ENCODE results near the gene ARHGAP33. TPM values are rescaled to one million over a fixed set of nuclear protein-coding genes. Genes with fewer than 3 reads are reported as not detected.

Gene ARHGAP33, protein sequence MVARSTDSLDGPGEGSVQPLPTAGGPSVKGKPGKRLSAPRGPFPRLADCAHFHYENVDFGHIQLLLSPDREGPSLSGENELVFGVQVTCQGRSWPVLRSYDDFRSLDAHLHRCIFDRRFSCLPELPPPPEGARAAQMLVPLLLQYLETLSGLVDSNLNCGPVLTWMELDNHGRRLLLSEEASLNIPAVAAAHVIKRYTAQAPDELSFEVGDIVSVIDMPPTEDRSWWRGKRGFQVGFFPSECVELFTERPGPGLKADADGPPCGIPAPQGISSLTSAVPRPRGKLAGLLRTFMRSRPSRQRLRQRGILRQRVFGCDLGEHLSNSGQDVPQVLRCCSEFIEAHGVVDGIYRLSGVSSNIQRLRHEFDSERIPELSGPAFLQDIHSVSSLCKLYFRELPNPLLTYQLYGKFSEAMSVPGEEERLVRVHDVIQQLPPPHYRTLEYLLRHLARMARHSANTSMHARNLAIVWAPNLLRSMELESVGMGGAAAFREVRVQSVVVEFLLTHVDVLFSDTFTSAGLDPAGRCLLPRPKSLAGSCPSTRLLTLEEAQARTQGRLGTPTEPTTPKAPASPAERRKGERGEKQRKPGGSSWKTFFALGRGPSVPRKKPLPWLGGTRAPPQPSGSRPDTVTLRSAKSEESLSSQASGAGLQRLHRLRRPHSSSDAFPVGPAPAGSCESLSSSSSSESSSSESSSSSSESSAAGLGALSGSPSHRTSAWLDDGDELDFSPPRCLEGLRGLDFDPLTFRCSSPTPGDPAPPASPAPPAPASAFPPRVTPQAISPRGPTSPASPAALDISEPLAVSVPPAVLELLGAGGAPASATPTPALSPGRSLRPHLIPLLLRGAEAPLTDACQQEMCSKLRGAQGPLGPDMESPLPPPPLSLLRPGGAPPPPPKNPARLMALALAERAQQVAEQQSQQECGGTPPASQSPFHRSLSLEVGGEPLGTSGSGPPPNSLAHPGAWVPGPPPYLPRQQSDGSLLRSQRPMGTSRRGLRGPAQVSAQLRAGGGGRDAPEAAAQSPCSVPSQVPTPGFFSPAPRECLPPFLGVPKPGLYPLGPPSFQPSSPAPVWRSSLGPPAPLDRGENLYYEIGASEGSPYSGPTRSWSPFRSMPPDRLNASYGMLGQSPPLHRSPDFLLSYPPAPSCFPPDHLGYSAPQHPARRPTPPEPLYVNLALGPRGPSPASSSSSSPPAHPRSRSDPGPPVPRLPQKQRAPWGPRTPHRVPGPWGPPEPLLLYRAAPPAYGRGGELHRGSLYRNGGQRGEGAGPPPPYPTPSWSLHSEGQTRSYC
- total RNA-seq = 10 to 100 TPM; 13.6 to 32.6 TPM
- polyA plus RNA-seq (ENCODE audit: insufficient read length in 2 of 2) = 100 to 1,000 TPM; 152 to 183 TPM
- long read RNA-seq, donor 1, partial matches to known transcripts = 17 of 17 reads
- long read RNA-seq, donor 1, other reads (novel, unspliced or antisense) = 0 of 17 reads
- long read RNA-seq, donor 2, partial matches to known transcripts = 13 of 14 reads
- long read RNA-seq, donor 2, other reads (novel, unspliced or antisense) = 0 of 14 reads
- long read RNA-seq, donor 3, partial matches to known transcripts = 28 of 30 reads
- long read RNA-seq, donor 3, other reads (novel, unspliced or antisense) = 0 of 30 reads
- long read RNA-seq, donor 4, partial matches to known transcripts = 12 of 12 reads
- long read RNA-seq, donor 4, other reads (novel, unspliced or antisense) = 0 of 12 reads

GRCh38 chr19:35775298-35776101, at the start of gene ARHGAP33:
Gene ARHGAP33 (plus strand): TSS chr19:35775564. CDS start chr19:35775659, 95 bp downstream.
- Histone ChIP-seq H3K27ac (ENCODE audit: low read depth, low read length) (peak within 1 kb of the TSS; percentile 33), H3K9me3 (ENCODE audit: control insufficient read depth, insufficient read depth, low read length) (no peaks in the 10 kb centered on the region), H3K4me1 (ENCODE audit: control insufficient read depth, insufficient read depth, low read length) (peaks cover 39% of the 10 kb centered on the region), H3K36me3 (ENCODE audit: control insufficient read depth, insufficient read depth, low read length) (peaks cover 33% of the 10 kb centered on the region), H3K4me3 (ENCODE audit: low read depth, low read length) (peak within 1 kb of the TSS; percentile 62), H3K27me3 (ENCODE audit: control insufficient read depth, insufficient read depth, low read length) (no peaks in the 10 kb centered on the region)
- 0% methylated on average over 82 of the region's 82 CpGs for WGBS (ENCODE audit: insufficient coverage)
- DNase-seq (ENCODE audit: low read depth in 4 of 6, low spot score in 6 of 6) = peak; percentile 95 to 100 (median 98)

GRCh38 chr19:35727053-35727955, 48.1 kb upstream of the ARHGAP33 start:
- H3K27ac ChIP-seq (ENCODE audit: low read depth, low read length) = no peak overlapping the region
- no peak overlapping the region for H3K4me3 ChIP-seq (ENCODE audit: low read depth, low read length)
- no peak for DNase-seq (ENCODE audit: low read depth in 4 of 6, low spot score in 6 of 6)
- H3K4me1 ChIP-seq (ENCODE audit: control insufficient read depth, insufficient read depth, low read length) = no peaks in the 10 kb centered on the region
- 98% methylated on average over 24 of the region's 25 CpGs for WGBS (ENCODE audit: insufficient coverage)
- H3K36me3 ChIP-seq (ENCODE audit: control insufficient read depth, insufficient read depth, low read length) = peaks cover 99% of the 10 kb centered on the region
- H3K9me3 ChIP-seq (ENCODE audit: control insufficient read depth, insufficient read depth, low read length) = no peaks in the 10 kb centered on the region
- no peaks in the 10 kb centered on the region for H3K27me3 ChIP-seq (ENCODE audit: control insufficient read depth, insufficient read depth, low read length)

GRCh38 chr19:35727956-35728706, 47.2 kb upstream of the ARHGAP33 start:
- no peak overlapping the region for H3K4me3 ChIP-seq (ENCODE audit: low read depth, low read length)
- H3K27ac ChIP-seq (ENCODE audit: low read depth, low read length) = no peak overlapping the region
- H3K4me1 ChIP-seq (ENCODE audit: control insufficient read depth, insufficient read depth, low read length) = no peaks in the 10 kb centered on the region
- H3K36me3 ChIP-seq (ENCODE audit: control insufficient read depth, insufficient read depth, low read length) = peaks cover 99% of the 10 kb centered on the region
- no peak for DNase-seq (ENCODE audit: low read depth in 4 of 6, low spot score in 6 of 6)
- H3K27me3 ChIP-seq (ENCODE audit: control insufficient read depth, insufficient read depth, low read length) = no peaks in the 10 kb centered on the region
- 93% methylated on average over 19 of the region's 19 CpGs for WGBS (ENCODE audit: insufficient coverage)
- H3K9me3 ChIP-seq (ENCODE audit: control insufficient read depth, insufficient read depth, low read length) = no peaks in the 10 kb centered on the region

GRCh38 chr19:35729021-35729420, 46.3 kb upstream of the ARHGAP33 start:
- H3K36me3 ChIP-seq (ENCODE audit: control insufficient read depth, insufficient read depth, low read length) = peaks cover 99% of the 10 kb centered on the region
- no peaks in the 10 kb centered on the region for H3K9me3 ChIP-seq (ENCODE audit: control insufficient read depth, insufficient read depth, low read length)
- no peak for DNase-seq (ENCODE audit: low read depth in 4 of 6, low spot score in 6 of 6)
- H3K27me3 ChIP-seq (ENCODE audit: control insufficient read depth, insufficient read depth, low read length) = no peaks in the 10 kb centered on the region
- H3K27ac ChIP-seq (ENCODE audit: low read depth, low read length) = no peak overlapping the region
- WGBS (ENCODE audit: insufficient coverage) = 94% methylated on average over 17 of the region's 18 CpGs
- no peak overlapping the region for H3K4me3 ChIP-seq (ENCODE audit: low read depth, low read length)
- H3K4me1 ChIP-seq (ENCODE audit: control insufficient read depth, insufficient read depth, low read length) = no peaks in the 10 kb centered on the region

DNA sequence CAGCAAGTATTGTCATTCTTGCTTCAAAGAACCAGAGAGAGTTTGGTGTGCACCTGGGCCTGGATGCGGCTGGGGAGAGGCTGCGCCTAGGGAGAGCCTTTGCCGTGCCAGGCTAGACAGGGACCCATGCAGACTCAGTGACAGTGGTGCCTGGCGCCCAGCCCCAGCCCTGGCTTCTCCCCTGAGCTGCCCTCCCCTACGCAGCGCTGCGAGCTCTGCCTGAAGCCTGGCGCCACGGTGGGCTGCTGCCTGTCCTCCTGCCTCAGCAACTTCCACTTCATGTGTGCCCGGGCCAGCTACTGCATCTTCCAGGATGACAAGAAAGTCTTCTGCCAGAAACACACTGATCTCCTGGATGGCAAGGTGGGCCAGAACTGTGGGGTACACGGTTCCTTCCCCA, 45.6 kb upstream of the ARHGAP33 start:
- Histone ChIP-seq H3K9me3 (ENCODE audit: control insufficient read depth, insufficient read depth, low read length) (no peaks in the 10 kb centered on the region), H3K4me3 (ENCODE audit: low read depth, low read length) (no peak overlapping the region), H3K4me1 (ENCODE audit: control insufficient read depth, insufficient read depth, low read length) (no peaks in the 10 kb centered on the region), H3K27ac (ENCODE audit: low read depth, low read length) (no peak overlapping the region), H3K27me3 (ENCODE audit: control insufficient read depth, insufficient read depth, low read length) (no peaks in the 10 kb centered on the region), H3K36me3 (ENCODE audit: control insufficient read depth, insufficient read depth, low read length) (peaks cover 99% of the 10 kb centered on the region)
- DNase-seq (ENCODE audit: low read depth in 4 of 6, low spot score in 6 of 6) = no peak
- 91% methylated on average over 11 of the region's 11 CpGs for whole genome bisulfite sequencing (ENCODE audit: insufficient coverage)

GRCh38 chr19:35730326-35730725, 45.0 kb upstream of the ARHGAP33 start:
- Histone ChIP-seq H3K27ac (ENCODE audit: low read depth, low read length) (no peak overlapping the region), H3K4me3 (ENCODE audit: low read depth, low read length) (no peak overlapping the region), H3K27me3 (ENCODE audit: control insufficient read depth, insufficient read depth, low read length) (no peaks in the 10 kb centered on the region), H3K4me1 (ENCODE audit: control insufficient read depth, insufficient read depth, low read length) (no peaks in the 10 kb centered on the region), H3K9me3 (ENCODE audit: control insufficient read depth, insufficient read depth, low read length) (no peaks in the 10 kb centered on the region), H3K36me3 (ENCODE audit: control insufficient read depth, insufficient read depth, low read length) (peaks cover 99% of the 10 kb centered on the region)
- WGBS (ENCODE audit: insufficient coverage) = 95% methylated on average over 18 of the region's 18 CpGs
- no peak for DNase-seq (ENCODE audit: low read depth in 4 of 6, low spot score in 6 of 6)

- Histone ChIP-seq H3K9me3 (ENCODE audit: control insufficient read depth, insufficient read depth, low read length) (no peaks in the 10 kb centered on the region), H3K4me1 (ENCODE audit: control insufficient read depth, insufficient read depth, low read length) (no peaks in the 10 kb centered on the region), H3K27ac (ENCODE audit: low read depth, low read length) (no peak overlapping the region), H3K4me3 (ENCODE audit: low read depth, low read length) (no peak overlapping the region), H3K27me3 (ENCODE audit: control insufficient read depth, insufficient read depth, low read length) (no peaks in the 10 kb centered on the region), H3K36me3 (ENCODE audit: control insufficient read depth, insufficient read depth, low read length) (peaks cover 97% of the 10 kb centered on the region)
- no peak for DNase-seq (ENCODE audit: low read depth in 4 of 6, low spot score in 6 of 6)
- 96% methylated on average over 9 of the region's 9 CpGs for WGBS (ENCODE audit: insufficient coverage)
Observed at GRCh38 chr19:35731353-35731752, 44.0 kb upstream of the ARHGAP33 start.
